Activated CD8-positive, alpha-beta T cell treated with anti-CD3 and anti-CD28 coated beads for 36 hours (primary cell): ENCODE results near the gene PEPD. TPM values are rescaled to one million over a fixed set of nuclear protein-coding genes. Genes with fewer than 3 reads are reported as not detected.

Experiments
- ATAC-seq: fragments of 200-7000 bp; cut with Tn5 transposase; one replicate; pipeline ENCODE4 v1.10.0; 2021; ENCODE audit warnings: mild to moderate bottlenecking, moderate library complexity
- CTCF ChIA-PET: fragments of 350-600 bp; sonication (Branson Sonifier 250); formaldehyde crosslinking; loops from one replicate; lab custom pipeline; 2021; ENCODE audit warnings: antibody characterized with exemption; lab: Charles Lee
- POLR2A ChIA-PET: fragments of 350-600 bp; sonication (Branson Sonifier 250); formaldehyde crosslinking; loops from one replicate; lab custom pipeline; 2021; ENCODE audit warnings: antibody characterized with exemption; lab: Charles Lee
- DNase-seq: peaks from one replicate; pipeline ENCODE4 v3.0.0-alpha.2; 2020
- H3K27ac Mint-ChIP-seq: one replicate; pipeline ENCODE4 v1.8.0; 2021; ENCODE audit warnings: mild to moderate bottlenecking, mixed read lengths
- H3K27me3 Mint-ChIP-seq: one replicate; pipeline ENCODE4 v1.8.0; 2021; ENCODE audit warnings: mixed read lengths
- H3K36me3 Mint-ChIP-seq: one replicate; pipeline ENCODE4 v1.8.0; 2021; ENCODE audit warnings: low read depth, mixed read lengths
- H3K4me1 Mint-ChIP-seq: one replicate; pipeline ENCODE4 v1.8.0; 2021; ENCODE audit warnings: low read depth, mixed read lengths
- H3K4me3 Mint-ChIP-seq: one replicate; pipeline ENCODE4 v1.8.0; 2021; ENCODE audit warnings: mild to moderate bottlenecking, moderate library complexity, mixed read lengths
- H3K9me3 Mint-ChIP-seq: one replicate; pipeline ENCODE4 v1.8.0; 2021; ENCODE audit warnings: mixed read lengths
- CTCF ChIP-seq: fragments of 200-600 bp; IDR thresholded peaks from one replicate; pipeline ENCODE4 v1.8.0; 2022; ENCODE audit warnings: antibody characterized with exemption, mild to moderate bottlenecking
- intact Hi-C: fragments of 100-400 bp; cut with micrococcal nuclease; formaldehyde crosslinking; loops from one replicate; pipeline ENCODE4 v1.10.0; 2022
- total RNA-seq, 2 experiments: library from RNA; stranded (reverse); gene quantifications; one replicate each; pipeline ENCODE4 v1.2.3, GENCODE V29; 2021

Gene PEPD
- total RNA-seq, 2 experiments from 2014 or later, result 32.6 to 34.6 TPM

DNA sequence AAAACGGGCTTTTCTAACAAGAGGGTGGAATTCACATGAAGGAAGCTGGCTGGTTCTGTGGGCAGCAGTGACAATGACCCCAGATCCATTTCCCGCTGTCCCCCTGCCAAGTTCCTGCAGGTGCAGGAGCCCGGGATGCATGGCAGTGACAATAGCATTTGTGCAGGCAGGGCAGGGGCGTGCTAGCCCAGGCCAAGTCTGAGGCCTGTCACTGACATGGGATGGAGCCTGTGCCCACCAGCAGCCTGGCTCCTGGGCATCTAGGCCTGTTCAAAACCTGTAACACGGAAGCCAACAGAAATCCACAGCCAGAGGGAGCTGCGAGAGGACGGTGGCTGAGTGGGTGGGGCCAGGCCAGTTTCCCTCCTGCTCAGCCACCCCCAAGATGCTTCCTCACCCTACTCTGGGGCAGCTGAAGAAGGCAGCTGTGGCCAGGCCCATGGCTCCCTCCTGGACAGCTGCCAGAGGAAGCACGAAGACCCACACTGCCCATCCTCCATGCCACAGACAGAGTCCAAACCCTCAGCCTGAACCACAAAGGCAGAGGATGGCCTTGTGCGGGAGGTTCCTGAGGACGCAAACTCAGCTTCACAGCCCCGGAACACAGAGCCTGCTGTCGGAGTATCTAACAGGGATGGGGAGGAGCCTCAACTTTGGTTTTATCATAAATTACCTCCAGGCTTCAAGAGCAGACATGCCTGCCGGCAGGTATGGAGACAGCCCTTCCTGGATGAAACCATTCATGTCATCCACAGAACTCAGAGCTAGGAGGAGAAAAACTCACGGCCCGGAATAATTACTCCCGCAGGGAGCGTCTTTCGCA, 74.0 kb downstream of the PEPD start:
- POLR2A ChIA-PET, result no interaction called here
- intact Hi-C loops, result no loop called here
- Mint-ChIP-seq H3K27me3 (no peaks in the 10 kb centered on the region), H3K9me3 (no peaks in the 10 kb centered on the region), H3K4me3 (no peak overlapping the region), H3K4me1 (no peaks in the 10 kb centered on the region), H3K36me3 (peaks cover 2% of the 10 kb centered on the region), H3K27ac (no peak overlapping the region)
- TF ChIP-seq CTCF, result no peak
- CTCF ChIA-PET, result interaction anchor here (2.4 kb wide), 1 partner anchor 17 kb away, joined by 7 read pairs; no protein-coding TSS in a partner anchor
- ATAC-seq (no peak), DNase-seq (no peak)

DNA sequence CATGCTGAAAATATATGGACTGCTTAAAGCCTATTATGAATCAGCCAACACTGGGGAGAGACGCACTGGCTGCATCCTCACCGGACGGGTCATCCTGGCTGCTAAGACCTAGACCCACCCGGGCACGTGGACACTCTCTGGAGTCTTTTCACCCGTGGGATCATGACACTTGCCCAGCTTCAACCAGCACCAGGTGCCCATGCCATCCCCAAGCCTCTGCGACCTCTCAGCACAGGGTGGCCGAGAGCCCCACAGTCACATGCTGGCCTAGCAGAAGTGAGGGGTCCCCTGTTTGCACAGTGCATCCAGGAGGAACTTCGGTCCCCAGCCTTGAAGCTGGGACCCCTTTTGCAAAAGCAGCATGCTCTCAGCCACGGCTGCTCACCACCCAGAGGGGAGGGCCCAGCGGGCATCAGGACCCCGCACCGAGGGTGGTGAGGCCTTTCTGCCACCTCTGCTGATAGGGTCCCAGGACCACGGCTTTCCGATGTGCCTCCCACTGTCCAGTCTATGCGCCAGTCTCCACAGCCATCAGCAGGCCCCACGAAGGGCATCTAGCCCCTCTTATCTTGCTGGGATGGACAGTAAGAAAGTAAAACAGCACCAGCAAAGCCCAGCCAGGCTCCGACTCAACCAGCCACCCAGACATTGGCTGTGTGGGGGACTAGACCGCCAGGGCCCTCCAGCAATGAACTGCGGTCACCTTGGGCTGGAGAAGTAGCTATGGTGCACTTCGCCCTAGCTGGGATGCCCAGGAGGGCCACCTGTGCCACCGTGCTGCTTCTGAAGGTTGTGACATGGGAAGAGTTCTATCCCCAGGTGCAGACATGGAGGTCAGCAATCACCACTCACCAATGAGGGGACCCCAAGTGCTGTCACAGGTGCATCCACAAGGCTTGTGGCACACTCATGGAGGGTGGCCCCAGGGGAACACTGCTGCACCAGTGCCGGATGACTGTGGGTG, 75.0 kb downstream of the PEPD start:
- CTCF ChIA-PET, result interaction anchor here (2.4 kb wide), 1 partner anchor 16 kb away, joined by 7 read pairs; no protein-coding TSS in a partner anchor
- Mint-ChIP-seq H3K4me3 (no peak overlapping the region), H3K27me3 (no peaks in the 10 kb centered on the region), H3K4me1 (peaks cover 2% of the 10 kb centered on the region), H3K9me3 (no peaks in the 10 kb centered on the region), H3K36me3 (peaks cover 2% of the 10 kb centered on the region), H3K27ac (no peak overlapping the region)
- TF ChIP-seq CTCF, result no peak
- intact Hi-C loops, result no loop called here
- DNase-seq (no peak), ATAC-seq (no peak)
- POLR2A ChIA-PET, result interaction anchor here (0.6 kb wide), 1 partner anchor 67 kb away, joined by 3 read pairs; no protein-coding TSS in a partner anchor

- ATAC-seq, result no peak
- Mint-ChIP-seq H3K27me3 (no peaks in the 10 kb centered on the region), H3K27ac (no peak overlapping the region), H3K36me3 (peaks cover 2% of the 10 kb centered on the region), H3K9me3 (no peaks in the 10 kb centered on the region), H3K4me1 (peaks cover 3% of the 10 kb centered on the region), H3K4me3 (no peak overlapping the region)
- no peak for DNase-seq
- POLR2A ChIA-PET, result interaction anchor here (0.6 kb wide), 1 partner anchor 917 kb away, joined by 3 read pairs; no protein-coding TSS in a partner anchor
- TF ChIP-seq CTCF, result no peak
- CTCF ChIA-PET, result no interaction called here
- intact Hi-C loops, result no loop called here
These were observed 75.9 kb downstream of the PEPD start for GRCh38 chr19:33445442-33446329.

- no peak for TF ChIP-seq CTCF
- peaks cover 3% of the 10 kb centered on the region for H3K4me1 Mint-ChIP-seq
- no peaks in the 10 kb centered on the region for H3K9me3 Mint-ChIP-seq
- no peak overlapping the region for H3K27ac Mint-ChIP-seq
- ATAC-seq (no peak), DNase-seq (no peak)
- no peak overlapping the region for H3K4me3 Mint-ChIP-seq
- intact Hi-C loops, result no loop called here
- H3K36me3 Mint-ChIP-seq, result peaks cover 2% of the 10 kb centered on the region
- no peaks in the 10 kb centered on the region for H3K27me3 Mint-ChIP-seq
- ChIA-PET CTCF (no interaction called here), POLR2A (interaction anchor here (0.6 kb wide), 1 partner anchor 916 kb away, joined by 3 read pairs; no protein-coding TSS in a partner anchor)
These were observed 76.8 kb downstream of the PEPD start for GRCh38 chr19:33444562-33445441.
